Keratinocyte (primary cell): Measurements from ENCODE around the gene TBCD. TPM values are rescaled to one million over a fixed set of nuclear protein-coding genes. Genes with fewer than 3 reads are reported as not detected.

Experiments
- DNase-seq: peaks from one replicate; pipeline ENCODE4 v3.0.0-alpha.2; 2011; ENCODE audit warnings: low read depth, missing footprints, low spot score
- FAIRE-seq: peaks from 2 replicates; lab custom pipeline; 2011; peaks lifted over from hg19 to GRCh38; lab: Jason Lieb, UNC
- H2AFZ ChIP-seq: 2 replicates; pipeline ENCODE4 v1.6.0; 2012; ENCODE audit warnings: low read length, control low read depth, inconsistent platforms; ENCODE audit not compliant: control insufficient read depth
- H3K27ac ChIP-seq: 2 replicates; pipeline ENCODE4 v1.5.1; 2011; ENCODE audit warnings: low read length; ENCODE audit not compliant: control insufficient read depth, insufficient read depth
- H3K27me3 ChIP-seq: 3 replicates; pipeline ENCODE4 v1.6.0; 2011; ENCODE audit warnings: low read length; ENCODE audit not compliant: control insufficient read depth, insufficient read depth; ENCODE audit errors: extremely low read depth
- H3K36me3 ChIP-seq, 2 experiments: 2 replicates in 1 of 2; 3 replicates in 1 of 2; pipeline ENCODE4 v1.5.1; 2011; ENCODE audit warnings: low read length in 2 of 2, mild to moderate bottlenecking in 1 of 2; ENCODE audit not compliant: control insufficient read depth in 2 of 2, insufficient read depth in 2 of 2; ENCODE audit errors: extremely low read depth in 1 of 2
- H3K4me1 ChIP-seq: 3 replicates; pipeline ENCODE4 v1.5.1; 2011; ENCODE audit warnings: low read length; ENCODE audit not compliant: control insufficient read depth, insufficient read depth; ENCODE audit errors: extremely low read depth
- H3K4me2 ChIP-seq: 3 replicates; pipeline ENCODE4 v1.6.0; 2011; ENCODE audit warnings: low read depth, low read length; ENCODE audit not compliant: control insufficient read depth, insufficient read depth; ENCODE audit errors: extremely low read depth
- H3K4me3 ChIP-seq, 3 experiments: fragments of 200-600 bp in 1 of 3; sonication (generic) in 1 of 3; 2 replicates in 2 of 3; 3 replicates in 1 of 3; pipeline ENCODE4 v1.5.1; 2011 to 2016; ENCODE audit warnings: low read length in 3 of 3, mild to moderate bottlenecking in 3 of 3, control low read depth in 2 of 3, inconsistent platforms in 1 of 3, low read depth in 1 of 3, mixed read lengths in 1 of 3, mixed run types in 1 of 3, moderate library complexity in 1 of 3; ENCODE audit not compliant: control insufficient read depth in 2 of 3, insufficient read depth in 2 of 3; ENCODE audit errors: extremely low read depth in 1 of 3
- H3K79me2 ChIP-seq: 2 replicates; pipeline ENCODE4 v1.6.0; 2012; ENCODE audit warnings: low read length; ENCODE audit not compliant: control insufficient read depth, insufficient read depth
- H3K9ac ChIP-seq: 3 replicates; pipeline ENCODE4 v1.6.0; 2011; ENCODE audit warnings: low read length; ENCODE audit not compliant: control insufficient read depth, insufficient read depth; ENCODE audit errors: extremely low read depth
- H3K9me1 ChIP-seq: 3 replicates; pipeline ENCODE4 v1.6.0; 2011; ENCODE audit warnings: low read length; ENCODE audit not compliant: control insufficient read depth, insufficient read depth; ENCODE audit errors: extremely low read depth
- H3K9me3 ChIP-seq: 2 replicates; pipeline ENCODE4 v1.5.1; 2012; ENCODE audit warnings: low read depth, low read length; ENCODE audit not compliant: control insufficient read depth
- H4K20me1 ChIP-seq: 3 replicates; pipeline ENCODE4 v1.6.0; 2011; ENCODE audit warnings: low read length; ENCODE audit not compliant: control insufficient read depth, insufficient read depth; ENCODE audit errors: extremely low read depth
- EZH2 ChIP-seq: IDR thresholded peaks from one replicate; pipeline ENCODE4 v1.6.1; 2012; ENCODE audit warnings: inconsistent platforms, mild to moderate bottlenecking, low read length, moderate library complexity
- dilution Hi-C: fragments of 300-500 bp; cut with MboI; formaldehyde crosslinking; loops from one replicate; pipeline ENCODE4 v1.7.0; 2020; ENCODE audit warnings: low sequenced_read_pairs; ENCODE audit not compliant: extremely low pct_ligation_motif_present
- polyA plus RNA-seq, 5 experiments: library from polyadenylated mRNA; depleted of rRNA in 3 of 5; stranded (reverse) in 3 of 5; stranded (forward) in 1 of 5; unstranded in 1 of 5; fragments of >200 nt; gene quantifications; 1 replicate in 1 of 5; 2 replicates in 3 of 5; 3 replicates in 1 of 5; pipeline versions ENCODE4 v1.2.1 to v1.2.3, GENCODE V29; 2011 to 2012; ENCODE audit warnings: missing spikeins in 2 of 5, low read depth in 1 of 5, low replicate concordance in 1 of 5
- TF ChIP-seq, protein P1 (sequence below), 3 experiments: IDR thresholded peaks in 1 of 3; conservative IDR thresholded peaks in 1 of 3; optimal IDR thresholded peaks in 1 of 3; 2 replicates in 2 of 3; 3 replicates in 1 of 3; pipeline versions ENCODE3 to v1.5.1; 2011; ENCODE audit warnings: low read length in 3 of 3, mild to moderate bottlenecking in 3 of 3, moderate library complexity in 2 of 3, control low read depth in 1 of 3, inconsistent platforms in 1 of 3; ENCODE audit not compliant: insufficient read depth in 2 of 3; ENCODE audit errors: extremely low read depth in 1 of 3

The TBCD gene
- polyA plus RNA-seq, 1 donor (not counting 4 experiments of a cell fraction or from before 2014, with no cell fraction given): 36.2 TPM

DNA sequence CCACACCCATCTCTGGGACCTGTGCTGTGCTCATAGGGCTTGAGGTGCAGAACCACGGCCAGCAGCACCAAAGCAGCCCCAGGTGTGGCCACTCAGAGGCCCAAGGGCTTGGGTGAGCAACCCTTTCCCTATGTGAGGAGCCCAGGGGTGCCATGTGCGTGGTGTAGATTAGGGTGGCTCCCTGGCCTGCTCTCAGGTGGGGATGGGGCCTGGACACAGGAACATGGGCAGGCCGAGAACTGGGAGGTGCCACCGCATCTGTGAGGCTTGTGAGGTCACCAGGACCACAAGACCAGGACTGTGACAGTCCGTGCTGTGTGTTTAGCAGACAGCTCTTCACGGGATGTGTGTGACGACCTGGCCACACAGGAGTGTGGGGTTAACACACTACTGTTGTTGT lies 191.5 kb downstream of the TBCD start:
- TF ChIP-seq, protein P1, sequence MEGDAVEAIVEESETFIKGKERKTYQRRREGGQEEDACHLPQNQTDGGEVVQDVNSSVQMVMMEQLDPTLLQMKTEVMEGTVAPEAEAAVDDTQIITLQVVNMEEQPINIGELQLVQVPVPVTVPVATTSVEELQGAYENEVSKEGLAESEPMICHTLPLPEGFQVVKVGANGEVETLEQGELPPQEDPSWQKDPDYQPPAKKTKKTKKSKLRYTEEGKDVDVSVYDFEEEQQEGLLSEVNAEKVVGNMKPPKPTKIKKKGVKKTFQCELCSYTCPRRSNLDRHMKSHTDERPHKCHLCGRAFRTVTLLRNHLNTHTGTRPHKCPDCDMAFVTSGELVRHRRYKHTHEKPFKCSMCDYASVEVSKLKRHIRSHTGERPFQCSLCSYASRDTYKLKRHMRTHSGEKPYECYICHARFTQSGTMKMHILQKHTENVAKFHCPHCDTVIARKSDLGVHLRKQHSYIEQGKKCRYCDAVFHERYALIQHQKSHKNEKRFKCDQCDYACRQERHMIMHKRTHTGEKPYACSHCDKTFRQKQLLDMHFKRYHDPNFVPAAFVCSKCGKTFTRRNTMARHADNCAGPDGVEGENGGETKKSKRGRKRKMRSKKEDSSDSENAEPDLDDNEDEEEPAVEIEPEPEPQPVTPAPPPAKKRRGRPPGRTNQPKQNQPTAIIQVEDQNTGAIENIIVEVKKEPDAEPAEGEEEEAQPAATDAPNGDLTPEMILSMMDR (optimal IDR thresholded peaks at IDR 0.05 in 1 of 3, IDR thresholded peaks at IDR 0.05 in 1 of 3, conservative IDR thresholded peaks at IDR 0.05 in 1 of 3; ENCODE audit: extremely low read depth in 1 of 3, insufficient read depth in 2 of 3, low read length in 3 of 3): no peak
- H3K27ac ChIP-seq: no peak overlapping the region
- H3K4me2 ChIP-seq: no peak overlapping the region
- no peaks in the 10 kb centered on the region for H3K27me3 ChIP-seq
- DNase-seq (no peak), FAIRE-seq (no peak)
- no peaks in the 10 kb centered on the region for H4K20me1 ChIP-seq
- no peak overlapping the region for H2AFZ ChIP-seq
- no peaks in the 10 kb centered on the region for H3K4me1 ChIP-seq
- H3K9ac ChIP-seq: no peak overlapping the region
- H3K9me3 ChIP-seq: peaks cover 12% of the 10 kb centered on the region
- H3K79me2 ChIP-seq: no peaks in the 10 kb centered on the region
- no peak overlapping the region for H3K4me3 ChIP-seq
- H3K9me1 ChIP-seq: no peaks in the 10 kb centered on the region
- peaks cover 16 to 27% of the 10 kb centered on the region in 2 experiments for H3K36me3 ChIP-seq
- dilution Hi-C loops: no loop called here

DNA sequence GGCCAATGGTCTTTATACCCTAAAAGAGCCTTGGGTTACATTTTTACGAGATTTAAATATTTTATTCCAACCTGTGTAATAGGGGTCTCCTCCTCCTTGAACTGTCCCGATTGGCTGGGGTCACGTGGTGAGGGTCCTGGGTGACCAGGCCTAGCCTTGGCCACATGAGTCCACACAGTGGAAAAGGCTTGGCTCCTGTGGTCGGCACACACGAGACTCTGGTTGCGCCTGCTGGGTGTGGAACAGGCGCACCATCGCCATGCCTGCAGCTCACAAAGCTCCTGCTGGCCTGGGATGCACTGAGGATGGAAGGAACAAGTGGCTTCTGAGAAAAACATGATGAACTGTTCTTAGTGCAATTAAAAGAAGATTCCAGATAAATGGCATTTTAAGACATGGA lies 191.9 kb downstream of the TBCD start:
- Histone ChIP-seq H3K4me3 (no peak overlapping the region), H3K36me3 (peaks cover 16 to 24% of the 10 kb centered on the region in 2 experiments), H3K4me1 (no peaks in the 10 kb centered on the region), H3K9me1 (no peaks in the 10 kb centered on the region), H3K9me3 (peaks cover 12% of the 10 kb centered on the region), H3K9ac (no peak overlapping the region), H4K20me1 (no peaks in the 10 kb centered on the region), H3K27me3 (no peaks in the 10 kb centered on the region), H2AFZ (no peak overlapping the region), H3K4me2 (no peak overlapping the region), H3K79me2 (no peaks in the 10 kb centered on the region), H3K27ac (no peak overlapping the region)
- dilution Hi-C loops: no loop called here
- DNase-seq (no peak), FAIRE-seq (no peak)
- no peak for TF ChIP-seq EZH2
- TF ChIP-seq, protein P1 (optimal IDR thresholded peaks at IDR 0.05 in 1 of 3, IDR thresholded peaks at IDR 0.05 in 1 of 3, conservative IDR thresholded peaks at IDR 0.05 in 1 of 3; ENCODE audit: extremely low read depth in 1 of 3, insufficient read depth in 2 of 3, low read length in 3 of 3): no peak
